ENCODE results near the gene FNDC7. TPM values are rescaled to one million over a fixed set of nuclear protein-coding genes. Genes with fewer than 3 reads are reported as not detected.
"Not testable (repeated sequence)": the region's sequence is repeated elsewhere in the genome, so short reads cannot be mapped to it uniquely, and the experiment has no call there.

Gene FNDC7
- total and polyA plus RNA-seq, 9 donors = 0.13 to 0.22 (median 0.15) TPM; not detected in 6

GRCh38 chr1:108665771-108666170 lies 46.9 kb upstream of the FNDC7 start:
- no peaks in the 10 kb centered on the region for H3K4me1 ChIP-seq (ENCODE audit: insufficient read depth)
- intact Hi-C loops (cut with DNase I) = no loop called here
- no peaks in the 10 kb centered on the region for H3K9me3 ChIP-seq
- H3K4me3 ChIP-seq = no peak overlapping the region
- no peaks in the 10 kb centered on the region for H3K27me3 ChIP-seq
- TF ChIP-seq CTCF (IDR thresholded peaks at IDR 0.05) (no peak), EP300 (IDR thresholded peaks at IDR 0.05) (no peak), POLR2A (IDR thresholded peaks at IDR 0.05) (no peak)
- H3K27ac ChIP-seq = no peak overlapping the region
- no peaks in the 10 kb centered on the region for H3K36me3 ChIP-seq
- no peak for DNase-seq
- 66 to 78% (median 67%) methylated on average over 1 of the region's 1 CpG for WGBS, 3 donors

- H3K27me3 ChIP-seq; H3K4me3 ChIP-seq; intact Hi-C loops (cut with DNase I); H3K36me3 ChIP-seq; H3K27ac ChIP-seq; H3K9me3 ChIP-seq; DNase-seq; H3K4me1 ChIP-seq (ENCODE audit: insufficient read depth): not testable (repeated sequence)
- WGBS, 3 donors = 92 to 96% (median 94%) methylated on average over 23 to 28 of the region's 28 CpGs
These were observed 45.3 kb upstream of the FNDC7 start for GRCh38 chr1:108667422-108667821.

GRCh38 chr1:108668777-108669176 lies 43.9 kb upstream of the FNDC7 start:
- TF ChIP-seq CTCF (IDR thresholded peaks at IDR 0.05) (no peak), POLR2A (IDR thresholded peaks at IDR 0.05) (no peak), EP300 (IDR thresholded peaks at IDR 0.05) (no peak)
- H3K27me3 ChIP-seq = no peaks in the 10 kb centered on the region

GRCh38 chr1:108669679-108670078 lies 43.0 kb upstream of the FNDC7 start:
- no peak for TF ChIP-seq CTCF (IDR thresholded peaks at IDR 0.05)
- no peak for TF ChIP-seq EP300 (IDR thresholded peaks at IDR 0.05)
- TF ChIP-seq POLR2A (IDR thresholded peaks at IDR 0.05) = no peak
- 72 to 77% (median 77%) methylated on average over 7 of the region's 7 CpGs for WGBS, 3 donors

More at GRCh38 chr1:108668777-108669176, 43.9 kb upstream of the FNDC7 start:
- Histone ChIP-seq H3K4me1 (ENCODE audit: insufficient read depth) (no peaks in the 10 kb centered on the region), H3K27ac (no peak overlapping the region), H3K4me3 (no peak overlapping the region), H3K36me3 (no peaks in the 10 kb centered on the region), H3K9me3 (no peaks in the 10 kb centered on the region)
- intact Hi-C loops (cut with DNase I) = no loop called here
- no peak for DNase-seq

GRCh38 chr1:108670131-108670773 lies 42.5 kb upstream of the FNDC7 start:
- Histone ChIP-seq H3K36me3 (no peaks in the 10 kb centered on the region), H3K4me3 (no peak overlapping the region), H3K4me1 (ENCODE audit: insufficient read depth) (no peaks in the 10 kb centered on the region), H3K27ac (no peak overlapping the region), H3K9me3 (no peaks in the 10 kb centered on the region), H3K27me3 (no peaks in the 10 kb centered on the region)
- TF ChIP-seq EP300 (IDR thresholded peaks at IDR 0.05) (no peak), POLR2A (IDR thresholded peaks at IDR 0.05) (no peak), CTCF (IDR thresholded peaks at IDR 0.05) (no peak)
- no peak for DNase-seq
- intact Hi-C loops (cut with DNase I) = no loop called here
- WGBS, 3 donors = 83 to 88% (median 87%) methylated on average over 5 of the region's 5 CpGs

More at GRCh38 chr1:108669679-108670078, 43.0 kb upstream of the FNDC7 start:
- Histone ChIP-seq H3K27me3 (no peaks in the 10 kb centered on the region), H3K9me3 (no peaks in the 10 kb centered on the region), H3K36me3 (no peaks in the 10 kb centered on the region), H3K27ac (no peak overlapping the region), H3K4me3 (no peak overlapping the region), H3K4me1 (ENCODE audit: insufficient read depth) (no peaks in the 10 kb centered on the region)
- DNase-seq = no peak
- intact Hi-C loops (cut with DNase I) = no loop called here
